GM12874 (cell line): ENCODE measurements around the gene NOD1.

Experiments used
- TF ChIP-seq, protein P1 (sequence below): IDR thresholded peaks from 2 replicates; pipeline ENCODE4 v1.5.1; 2011; ENCODE audit warnings: low read depth, mild to moderate bottlenecking, control low read depth, low read length, moderate library complexity; ENCODE audit not compliant: insufficient read depth

Gene NOD1

GRCh38 chr7:30433506-30433905 is 45.1 kb downstream of the NOD1 start:
- TF ChIP-seq, protein P1, sequence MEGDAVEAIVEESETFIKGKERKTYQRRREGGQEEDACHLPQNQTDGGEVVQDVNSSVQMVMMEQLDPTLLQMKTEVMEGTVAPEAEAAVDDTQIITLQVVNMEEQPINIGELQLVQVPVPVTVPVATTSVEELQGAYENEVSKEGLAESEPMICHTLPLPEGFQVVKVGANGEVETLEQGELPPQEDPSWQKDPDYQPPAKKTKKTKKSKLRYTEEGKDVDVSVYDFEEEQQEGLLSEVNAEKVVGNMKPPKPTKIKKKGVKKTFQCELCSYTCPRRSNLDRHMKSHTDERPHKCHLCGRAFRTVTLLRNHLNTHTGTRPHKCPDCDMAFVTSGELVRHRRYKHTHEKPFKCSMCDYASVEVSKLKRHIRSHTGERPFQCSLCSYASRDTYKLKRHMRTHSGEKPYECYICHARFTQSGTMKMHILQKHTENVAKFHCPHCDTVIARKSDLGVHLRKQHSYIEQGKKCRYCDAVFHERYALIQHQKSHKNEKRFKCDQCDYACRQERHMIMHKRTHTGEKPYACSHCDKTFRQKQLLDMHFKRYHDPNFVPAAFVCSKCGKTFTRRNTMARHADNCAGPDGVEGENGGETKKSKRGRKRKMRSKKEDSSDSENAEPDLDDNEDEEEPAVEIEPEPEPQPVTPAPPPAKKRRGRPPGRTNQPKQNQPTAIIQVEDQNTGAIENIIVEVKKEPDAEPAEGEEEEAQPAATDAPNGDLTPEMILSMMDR: no peak

- TF ChIP-seq, protein P1: no peak
Observed at GRCh38 chr7:30433082-30433481, 45.5 kb downstream of the NOD1 start.

GRCh38 chr7:30430777-30431176 is 47.8 kb downstream of the NOD1 start:
- TF ChIP-seq, protein P1: no peak

GRCh38 chr7:30430276-30430675 is 48.3 kb downstream of the NOD1 start:
- TF ChIP-seq, protein P1: no peak

DNA sequence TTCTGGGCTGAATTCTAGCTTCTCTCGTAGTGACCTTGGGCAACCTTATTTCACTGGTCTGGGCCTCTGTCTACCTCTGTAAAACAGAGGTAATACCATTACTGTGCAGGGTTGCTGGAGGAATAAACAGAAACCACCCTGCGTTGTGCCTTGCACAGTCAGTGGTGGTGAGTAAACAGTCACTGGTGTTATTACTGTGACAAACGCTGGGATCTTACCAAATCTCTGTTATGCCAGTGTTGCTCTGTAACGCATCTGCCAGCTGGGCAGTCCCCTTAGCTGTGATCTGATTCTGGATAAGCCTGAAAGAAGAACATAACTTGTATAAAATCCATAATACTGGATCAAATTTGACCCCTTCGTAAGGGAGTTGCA is 49.4 kb downstream of the NOD1 start:
- TF ChIP-seq, protein P1: no peak

DNA sequence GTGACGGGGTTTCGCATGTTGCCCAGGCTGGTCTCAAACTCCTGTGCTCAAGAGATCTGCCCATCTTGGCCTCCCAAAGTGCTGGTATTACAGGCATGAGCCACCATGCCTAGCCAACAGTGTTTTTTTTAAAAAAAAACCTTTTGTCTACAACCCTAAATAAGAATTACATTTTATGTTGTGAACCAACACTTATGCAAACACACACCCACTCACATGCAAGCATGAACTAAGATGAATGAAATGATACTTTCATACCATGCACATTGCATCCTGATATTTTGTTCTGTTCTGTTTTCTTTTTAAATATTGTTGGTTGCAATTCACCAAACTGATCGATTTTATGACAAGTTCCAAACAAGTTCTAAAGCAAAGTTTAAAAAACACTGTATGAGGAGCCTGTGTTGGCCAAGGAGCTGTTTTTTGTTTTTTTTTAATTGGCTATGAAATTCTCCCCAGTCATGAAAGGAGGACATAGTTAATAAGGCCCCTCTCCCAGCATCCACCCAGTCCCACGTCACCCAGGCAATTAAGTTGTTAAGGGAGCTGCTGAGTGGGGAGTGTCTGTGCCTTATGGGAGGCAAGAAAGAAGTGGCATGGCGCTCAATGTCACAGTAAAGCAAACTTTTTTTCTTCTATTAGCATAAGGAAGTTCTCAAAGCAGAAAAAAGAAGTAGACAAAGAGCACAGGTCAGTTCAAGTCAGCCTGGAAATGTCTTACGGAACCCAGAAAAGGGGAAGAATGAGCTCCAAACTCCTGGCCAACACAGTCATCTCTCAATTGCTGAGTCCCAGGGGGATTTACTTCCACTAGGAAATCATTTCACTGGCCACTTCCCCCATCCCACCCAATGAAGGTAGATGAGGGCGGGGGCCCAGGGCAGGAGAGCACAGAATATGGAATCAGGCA is 50.1 kb downstream of the NOD1 start:
- TF ChIP-seq, protein P1: no peak

DNA sequence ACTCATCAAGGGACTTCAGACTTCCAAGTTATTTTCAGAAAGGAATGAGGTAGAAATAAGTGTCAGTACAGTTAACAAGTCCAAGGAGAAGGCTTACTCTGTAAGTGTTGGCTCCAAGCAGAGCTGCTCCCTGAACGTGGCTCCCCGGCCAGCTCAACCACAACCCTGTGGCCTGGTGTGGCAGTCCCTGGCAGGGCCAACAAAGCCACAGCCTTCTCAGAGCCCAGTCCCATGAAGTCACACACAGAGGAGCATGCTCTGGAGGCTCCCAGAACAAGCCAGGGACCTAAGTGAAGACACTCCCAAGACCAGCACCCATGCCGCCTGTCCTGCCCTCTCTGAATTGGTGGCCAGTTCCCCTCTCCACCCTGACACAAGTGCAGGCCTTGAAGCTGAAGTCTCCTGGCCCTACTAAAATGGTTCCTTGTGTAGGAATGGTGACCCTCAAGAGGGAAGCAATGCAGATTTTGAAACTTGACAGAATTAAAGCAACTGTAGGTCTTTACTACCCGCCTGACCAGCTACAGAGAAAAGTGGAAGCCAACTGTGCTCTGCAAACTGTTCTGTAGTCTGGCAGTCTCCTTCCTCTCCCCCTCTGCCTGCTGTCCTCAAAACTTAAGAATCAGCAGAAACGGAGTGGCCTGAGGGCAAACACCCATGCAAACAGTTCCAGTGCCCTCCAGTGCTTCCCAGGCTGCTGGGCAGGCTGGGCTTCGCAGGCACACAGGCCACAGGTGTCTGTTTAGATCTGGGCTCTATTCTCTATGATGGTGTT is 51.1 kb downstream of the NOD1 start:
- TF ChIP-seq, protein P1: no peak
